ENCODE results near the gene SH3GL2.

Gene SH3GL2

GRCh38 chr9:17556935-17557334 lies 21.9 kb upstream of the SH3GL2 start:
- Histone ChIP-seq H3K4ac (ENCODE audit: low read depth, low read length) (no peak overlapping the region), H3K36me3 (ENCODE audit: control insufficient read depth in 1 of 2, insufficient read depth in 2 of 2, low read length in 2 of 2) (no peaks in the 10 kb centered on the region), H2AFZ (ENCODE audit: insufficient read depth, low read length, poor library complexity) (no peak overlapping the region), H3K27me3 (ENCODE audit: insufficient read depth, low read length) (no peaks in the 10 kb centered on the region), H2BK5ac (ENCODE audit: low read depth, low read length, poor library complexity) (no peak overlapping the region), H3K9ac (ENCODE audit: low read length) (no peak overlapping the region), H4K12ac (ENCODE audit: low read depth, low read length) (no peak overlapping the region), H3K9me3 (ENCODE audit: insufficient read depth, low read depth, low read length) (no peaks in the 10 kb centered on the region), H3K4me3 (ENCODE audit: low read depth, low read length) (no peak overlapping the region), H4K91ac (ENCODE audit: low read depth, low read length) (no peak overlapping the region), H3K18ac (ENCODE audit: low read length) (no peak overlapping the region), H2BK12ac (ENCODE audit: low read length) (no peak overlapping the region), H3K23ac (ENCODE audit: low read length) (no peak overlapping the region), H2AK5ac (ENCODE audit: low read length) (no peak overlapping the region), H3K79me1 (ENCODE audit: low read length) (no peaks in the 10 kb centered on the region), H3K4me1 (ENCODE audit: control insufficient read depth in 1 of 2, insufficient read depth in 2 of 2, low read length in 2 of 2) (peaks cover 0 to 2% of the 10 kb centered on the region in 2 experiments), H3K14ac (ENCODE audit: low read length) (no peak overlapping the region), H2BK120ac (ENCODE audit: insufficient read depth, low read length, poor library complexity) (no peak overlapping the region), H4K8ac (ENCODE audit: low read depth, low read length) (no peak overlapping the region), H3K27ac (ENCODE audit: low read depth, low read length) (no peak overlapping the region), H3K4me2 (ENCODE audit: low read length) (no peak overlapping the region), H3K79me2 (ENCODE audit: control insufficient read depth, insufficient read depth, low read length, poor library complexity) (no peaks in the 10 kb centered on the region)
- WGBS (ENCODE audit: extremely low coverage, insufficient coverage, insufficient read length): no CpG with 5 or more reads among the region's 2 CpGs
- no peak for DNase-seq

GRCh38 chr9:17571825-17572224 lies 7.0 kb upstream of the SH3GL2 start:
- H3K14ac ChIP-seq (ENCODE audit: low read length): no peak overlapping the region
- H3K79me2 ChIP-seq (ENCODE audit: control insufficient read depth, insufficient read depth, low read length, poor library complexity): no peaks in the 10 kb centered on the region
- no peak for DNase-seq
- H2AFZ ChIP-seq (ENCODE audit: insufficient read depth, low read length, poor library complexity): no peak overlapping the region
- H3K27me3 ChIP-seq (ENCODE audit: insufficient read depth, low read length): no peaks in the 10 kb centered on the region
- no peak overlapping the region for H3K4ac ChIP-seq (ENCODE audit: low read depth, low read length)
- H3K23ac ChIP-seq (ENCODE audit: low read length): no peak overlapping the region
- H4K91ac ChIP-seq (ENCODE audit: low read depth, low read length): no peak overlapping the region
- H3K36me3 ChIP-seq (ENCODE audit: control insufficient read depth in 1 of 2, insufficient read depth in 2 of 2, low read length in 2 of 2): no peaks in the 10 kb centered on the region
- H3K4me3 ChIP-seq (ENCODE audit: low read depth, low read length): no peak overlapping the region
- no CpG with 5 or more reads among the region's 5 CpGs for WGBS (ENCODE audit: extremely low coverage, insufficient coverage, insufficient read length)
- H4K8ac ChIP-seq (ENCODE audit: low read depth, low read length): no peak overlapping the region
- H3K9me3 ChIP-seq (ENCODE audit: insufficient read depth, low read depth, low read length): peaks cover 1% of the 10 kb centered on the region
- no peak overlapping the region for H3K9ac ChIP-seq (ENCODE audit: low read length)
- H2BK120ac ChIP-seq (ENCODE audit: insufficient read depth, low read length, poor library complexity): no peak overlapping the region
- H4K12ac ChIP-seq (ENCODE audit: low read depth, low read length): no peak overlapping the region
- no peak overlapping the region for H3K18ac ChIP-seq (ENCODE audit: low read length)
- no peak overlapping the region for H3K4me2 ChIP-seq (ENCODE audit: low read length)
- H2BK12ac ChIP-seq (ENCODE audit: low read length): no peak overlapping the region
- no peaks in the 10 kb centered on the region for H3K79me1 ChIP-seq (ENCODE audit: low read length)
- no peak overlapping the region for H2BK5ac ChIP-seq (ENCODE audit: low read depth, low read length, poor library complexity)
- no peaks in the 10 kb centered on the region for H3K4me1 ChIP-seq (ENCODE audit: control insufficient read depth in 1 of 2, insufficient read depth in 2 of 2, low read length in 2 of 2)
- no peak overlapping the region for H2AK5ac ChIP-seq (ENCODE audit: low read length)
- H3K27ac ChIP-seq (ENCODE audit: low read depth, low read length): no peak overlapping the region

- H3K9ac ChIP-seq (ENCODE audit: low read length): no peak overlapping the region
- H3K18ac ChIP-seq (ENCODE audit: low read length): no peak overlapping the region
- H3K27ac ChIP-seq (ENCODE audit: low read depth, low read length): no peak overlapping the region
- no peak overlapping the region for H3K4me3 ChIP-seq (ENCODE audit: low read depth, low read length)
- no peak overlapping the region for H2AK5ac ChIP-seq (ENCODE audit: low read length)
- no CpG with 5 or more reads among the region's 2 CpGs for WGBS (ENCODE audit: extremely low coverage, insufficient coverage, insufficient read length)
- H2BK12ac ChIP-seq (ENCODE audit: low read length): no peak overlapping the region
- no peak overlapping the region for H4K8ac ChIP-seq (ENCODE audit: low read depth, low read length)
- no peak overlapping the region for H2BK5ac ChIP-seq (ENCODE audit: low read depth, low read length, poor library complexity)
- no peak overlapping the region for H3K4ac ChIP-seq (ENCODE audit: low read depth, low read length)
- H3K14ac ChIP-seq (ENCODE audit: low read length): no peak overlapping the region
- peaks cover 1% of the 10 kb centered on the region for H3K9me3 ChIP-seq (ENCODE audit: insufficient read depth, low read depth, low read length)
- H3K36me3 ChIP-seq (ENCODE audit: control insufficient read depth in 1 of 2, insufficient read depth in 2 of 2, low read length in 2 of 2): no peaks in the 10 kb centered on the region
- H4K12ac ChIP-seq (ENCODE audit: low read depth, low read length): no peak overlapping the region
- no peak overlapping the region for H2AFZ ChIP-seq (ENCODE audit: insufficient read depth, low read length, poor library complexity)
- H3K79me1 ChIP-seq (ENCODE audit: low read length): no peaks in the 10 kb centered on the region
- no peak for DNase-seq
- H3K23ac ChIP-seq (ENCODE audit: low read length): no peak overlapping the region
- H3K4me2 ChIP-seq (ENCODE audit: low read length): no peak overlapping the region
- peaks cover 16% of the 10 kb centered on the region for H3K27me3 ChIP-seq (ENCODE audit: insufficient read depth, low read length)
- no peak overlapping the region for H4K91ac ChIP-seq (ENCODE audit: low read depth, low read length)
- H3K4me1 ChIP-seq (ENCODE audit: control insufficient read depth in 1 of 2, insufficient read depth in 2 of 2, low read length in 2 of 2): peaks cover 3 to 4% of the 10 kb centered on the region in 2 experiments
- H3K79me2 ChIP-seq (ENCODE audit: control insufficient read depth, insufficient read depth, low read length, poor library complexity): no peaks in the 10 kb centered on the region
- H2BK120ac ChIP-seq (ENCODE audit: insufficient read depth, low read length, poor library complexity): no peak overlapping the region
Measured at GRCh38 chr9:17574342-17574741, 4.5 kb upstream of the SH3GL2 start.

GRCh38 chr9:17578577-17578910 lies 322 bp upstream of the SH3GL2 start:
- H3K23ac ChIP-seq (ENCODE audit: low read length): no peak overlapping the region
- H3K36me3 ChIP-seq (ENCODE audit: control insufficient read depth in 1 of 2, insufficient read depth in 2 of 2, low read length in 2 of 2): no peaks in the 10 kb centered on the region
- H3K79me1 ChIP-seq (ENCODE audit: low read length): no peaks in the 10 kb centered on the region
- H2BK120ac ChIP-seq (ENCODE audit: insufficient read depth, low read length, poor library complexity): no peak overlapping the region
- peak overlapping the region; percentile 44 for H2AFZ ChIP-seq (ENCODE audit: insufficient read depth, low read length, poor library complexity)
- H3K18ac ChIP-seq (ENCODE audit: low read length): no peak overlapping the region
- H3K9ac ChIP-seq (ENCODE audit: low read length): no peak overlapping the region
- no peak overlapping the region for H3K27ac ChIP-seq (ENCODE audit: low read depth, low read length)
- no CpG with 5 or more reads among the region's 17 CpGs for WGBS (ENCODE audit: extremely low coverage, insufficient coverage, insufficient read length)
- no peak overlapping the region for H4K12ac ChIP-seq (ENCODE audit: low read depth, low read length)
- no peak overlapping the region for H4K8ac ChIP-seq (ENCODE audit: low read depth, low read length)
- no peaks in the 10 kb centered on the region for H3K79me2 ChIP-seq (ENCODE audit: control insufficient read depth, insufficient read depth, low read length, poor library complexity)
- no peaks in the 10 kb centered on the region for H3K9me3 ChIP-seq (ENCODE audit: insufficient read depth, low read depth, low read length)
- no peak for DNase-seq
- H4K91ac ChIP-seq (ENCODE audit: low read depth, low read length): no peak overlapping the region
- H2BK12ac ChIP-seq (ENCODE audit: low read length): no peak overlapping the region
- peak overlapping the region; percentile 10 for H3K4me3 ChIP-seq (ENCODE audit: low read depth, low read length)
- peak overlapping the region; percentile 90 for H3K4me2 ChIP-seq (ENCODE audit: low read length)
- H3K27me3 ChIP-seq (ENCODE audit: insufficient read depth, low read length): peaks cover 21% of the 10 kb centered on the region
- H3K14ac ChIP-seq (ENCODE audit: low read length): no peak overlapping the region
- no peak overlapping the region for H2AK5ac ChIP-seq (ENCODE audit: low read length)
- no peak overlapping the region for H2BK5ac ChIP-seq (ENCODE audit: low read depth, low read length, poor library complexity)
- H3K4me1 ChIP-seq (ENCODE audit: control insufficient read depth in 1 of 2, insufficient read depth in 2 of 2, low read length in 2 of 2): peaks cover 3 to 6% of the 10 kb centered on the region in 2 experiments
- no peak overlapping the region for H3K4ac ChIP-seq (ENCODE audit: low read depth, low read length)
